Thyroid gland (tissue), 4 donors: Measurements from ENCODE around the gene ARHGEF4. TPM values are rescaled to one million over a fixed set of nuclear protein-coding genes. Genes with fewer than 3 reads are reported as not detected.
"Not testable (repeated sequence)": the region's sequence is repeated elsewhere in the genome, so short reads cannot be mapped to it uniquely, and the experiment has no call there.

Experiments
- DNase-seq, 2 donors: peaks; one replicate each; pipeline ENCODE4 v3.0.0-alpha.2; 2019
- H3K27ac ChIP-seq, 3 donors: fragments of 200-600 bp; sonication (generic); 1 replicate in 2 of 3; 2 replicates in 1 of 3; pipeline ENCODE4 v1.5.1; 2016 to 2019; ENCODE audit warnings: mild to moderate bottlenecking in 1 of 3, moderate library complexity in 1 of 3
- H3K27me3 ChIP-seq: fragments of 200-600 bp; sonication (generic); one replicate; pipeline ENCODE4 v1.5.1; 2019
- H3K36me3 ChIP-seq, 2 donors: fragments of 200-600 bp; sonication (generic); one replicate each; pipeline ENCODE4 v1.5.1; 2016 to 2019
- H3K4me1 ChIP-seq, 2 donors: fragments of 200-600 bp; sonication (generic); one replicate each; pipeline ENCODE4 v1.5.1; 2017 to 2019
- H3K4me3 ChIP-seq, 3 donors: fragments of 200-600 bp; sonication (generic); replicated peaks in 1 of 3; 1 replicate in 2 of 3; 2 replicates in 1 of 3; pipeline ENCODE4 v1.5.1; 2016; ENCODE audit warnings: mild to moderate bottlenecking in 1 of 3
- H3K9me3 ChIP-seq: fragments of 200-600 bp; sonication (generic); one replicate; pipeline ENCODE4 v1.5.1; 2017
- CTCF ChIP-seq, 6 experiments: fragments of 200-600 bp in 3 of 6; fragments of 450-650 bp in 3 of 6; sonication (generic) in 3 of 6; IDR thresholded peaks; one replicate each; pipeline ENCODE4 v1.5.1; 2016 to 2019; ENCODE audit warnings: antibody characterized with exemption in 6 of 6, mild to moderate bottlenecking in 2 of 6, inconsistent platforms in 1 of 6, moderate library complexity in 1 of 6
- POLR2A ChIP-seq, 2 donors: fragments of 450-650 bp; IDR thresholded peaks; one replicate each; pipeline ENCODE4 v1.6.1; 2017; ENCODE audit warnings: antibody characterized with exemption in 2 of 2, mild to moderate bottlenecking in 2 of 2, moderate library complexity in 1 of 2
- WGBS, 2 donors: methylation state at CpG; one replicate each; pipeline ENCODE4 v1.1.5; 2017; 5-methylcytosine and 5-hydroxymethylcytosine counted together
- intact Hi-C: fragments of 100-400 bp; cut with DNase I; formaldehyde crosslinking; loops from one replicate; pipeline ENCODE4 v1.15.1; 2023
- total RNA-seq, 4 donors: library from RNA; depleted of rRNA; stranded (reverse); fragments of >200 nt; gene quantifications; one replicate each; pipeline ENCODE4 v1.2.3, GENCODE V29; 2016

The ARHGEF4 gene
- total RNA-seq, 4 donors from 2014 or later, result 15.6 to 24.3 (median 22.5) TPM

GRCh38 chr2:130986890-130987493, 150.3 kb downstream of the ARHGEF4 start:
- DNase-seq, result no peak
- Histone ChIP-seq H3K4me3 (no peak overlapping the region), H3K9me3 (no peaks in the 10 kb centered on the region), H3K36me3 (no peaks in the 10 kb centered on the region), H3K27ac (no peak overlapping the region), H3K27me3 (no peaks in the 10 kb centered on the region), H3K4me1 (no peaks in the 10 kb centered on the region)
- WGBS, 2 donors, result 86 to 96% methylated on average over 8 to 10 of the region's 11 CpGs
- intact Hi-C loops, result no loop called here
- no peak for TF ChIP-seq CTCF (IDR thresholded peaks at IDR 0.05)
- no peak for TF ChIP-seq POLR2A (IDR thresholded peaks at IDR 0.05)

GRCh38 chr2:130987519-130988425, 151.1 kb downstream of the ARHGEF4 start:
- TF ChIP-seq CTCF (IDR thresholded peaks at IDR 0.05) (no peak), POLR2A (IDR thresholded peaks at IDR 0.05) (no peak)
- no peaks in the 10 kb centered on the region for H3K27me3 ChIP-seq
- intact Hi-C loops, result no loop called here
- no peaks in the 10 kb centered on the region for H3K36me3 ChIP-seq
- H3K4me3 ChIP-seq, result no peak overlapping the region
- WGBS, 2 donors, result 81 to 82% methylated on average over 15 of the region's 15 CpGs
- no peaks in the 10 kb centered on the region for H3K9me3 ChIP-seq
- H3K27ac ChIP-seq, result no peak overlapping the region
- no peaks in the 10 kb centered on the region for H3K4me1 ChIP-seq
- no peak for DNase-seq

GRCh38 chr2:130991446-130991845, 154.7 kb downstream of the ARHGEF4 start:
- H3K4me3 ChIP-seq, DNase-seq, H3K4me1 ChIP-seq, H3K36me3 ChIP-seq, H3K27ac ChIP-seq, H3K9me3 ChIP-seq, intact Hi-C loops, H3K27me3 ChIP-seq: not testable (repeated sequence)
- WGBS, 2 donors, result 97 to 100% methylated on average over 4 to 22 of the region's 32 CpGs

GRCh38 chr2:130992003-130992402, 155.3 kb downstream of the ARHGEF4 start:
- H3K36me3 ChIP-seq, H3K9me3 ChIP-seq, DNase-seq, H3K4me1 ChIP-seq, H3K4me3 ChIP-seq, intact Hi-C loops, H3K27ac ChIP-seq, H3K27me3 ChIP-seq: not testable (repeated sequence)
- WGBS, 2 donors, result 98% methylated on average over 10 of the region's 10 CpGs

GRCh38 chr2:130996691-130997090, 160.0 kb downstream of the ARHGEF4 start:
- no peak for DNase-seq
- no peaks in the 10 kb centered on the region for H3K36me3 ChIP-seq
- 85 to 87% methylated on average over 3 of the region's 3 CpGs for WGBS, 2 donors
- H3K27ac ChIP-seq, result no peak overlapping the region
- intact Hi-C loops, result no loop called here
- H3K27me3 ChIP-seq, result no peaks in the 10 kb centered on the region
- no peaks in the 10 kb centered on the region for H3K4me1 ChIP-seq
- no peak for TF ChIP-seq POLR2A (IDR thresholded peaks at IDR 0.05)
- no peak for TF ChIP-seq CTCF (IDR thresholded peaks at IDR 0.05)
- H3K4me3 ChIP-seq, result no peak overlapping the region
- no peaks in the 10 kb centered on the region for H3K9me3 ChIP-seq

- DNase-seq, result no peak
- no peak overlapping the region for H3K4me3 ChIP-seq
- 80 to 90% methylated on average over 5 of the region's 5 CpGs for WGBS, 2 donors
- H3K36me3 ChIP-seq, result no peaks in the 10 kb centered on the region
- H3K27me3 ChIP-seq, result no peaks in the 10 kb centered on the region
- H3K4me1 ChIP-seq, result no peaks in the 10 kb centered on the region
- no peaks in the 10 kb centered on the region for H3K9me3 ChIP-seq
- no peak for TF ChIP-seq POLR2A (IDR thresholded peaks at IDR 0.05)
- no peak for TF ChIP-seq CTCF (IDR thresholded peaks at IDR 0.05)
- no peak overlapping the region for H3K27ac ChIP-seq
- intact Hi-C loops, result no loop called here
Measured at GRCh38 chr2:130997198-130997597, 160.5 kb downstream of the ARHGEF4 start.
